ENCODE data around the gene IRF3.

GRCh38 chr19:49651029-49651819, 14.4 kb downstream of the IRF3 start:
- no peak for TF ChIP-seq CTCF (IDR thresholded peaks at IDR 0.05)
- no peak for TF ChIP-seq POLR2A (IDR thresholded peaks at IDR 0.05)

All from right lobe of liver (tissue), 4 donors.